A673 (cell line): ENCODE data around the gene NEURL3. TPM values are rescaled to one million over a fixed set of nuclear protein-coding genes. Genes with fewer than 3 reads are reported as not detected.

Experiments used
- BruUV-seq: library from RNA; stranded (reverse); fragments of 400-500 nt; replicated peaks from 2 replicates; lab custom pipeline; 2021; lab: Mats Ljungman, UMichigan
- CTCF ChIA-PET: fragments of 300-600 bp; sonication (Branson Sonifier 250); formaldehyde crosslinking; loops from one replicate; lab custom pipeline; 2022; ENCODE audit warnings: antibody characterized with exemption; lab: Charles Lee
- POLR2A ChIA-PET: fragments of 300-600 bp; sonication (Branson Sonifier 250); formaldehyde crosslinking; loops from one replicate; lab custom pipeline; 2022; ENCODE audit warnings: antibody characterized with exemption; ENCODE audit not compliant: low non-redundant PET; lab: Charles Lee
- DNase-seq: peaks from one replicate; pipeline ENCODE4 v3.0.0-alpha.2; 2015; ENCODE audit warnings: low spot score
- H3K27ac ChIP-seq: fragments of 200-600 bp; sonication (generic); 2 replicates; pipeline ENCODE4 v1.5.1; 2016; ENCODE audit warnings: mixed run types, low read depth, mild to moderate bottlenecking, mixed read lengths, antibody characterized with exemption, low read length; ENCODE audit not compliant: poor library complexity, severe bottlenecking
- H3K27me3 ChIP-seq: fragments of 200-600 bp; sonication (generic); replicated peaks from 2 replicates; pipeline ENCODE4 v1.6.1; 2017; ENCODE audit warnings: mixed run types, low read depth, mild to moderate bottlenecking, mixed read lengths, antibody characterized with exemption, low read length; ENCODE audit not compliant: insufficient read depth, poor library complexity
- H3K36me3 ChIP-seq: fragments of 200-600 bp; sonication (generic); 2 replicates; pipeline ENCODE4 v1.6.1; 2016; ENCODE audit warnings: mixed run types, mild to moderate bottlenecking, mixed read lengths, antibody characterized with exemption, low read length; ENCODE audit not compliant: insufficient read depth, poor library complexity, severe bottlenecking
- H3K4me1 ChIP-seq: fragments of 200-600 bp; sonication (generic); 2 replicates; pipeline ENCODE4 v1.6.1; 2017; ENCODE audit warnings: mixed run types, mild to moderate bottlenecking, mixed read lengths, antibody characterized with exemption, low read length; ENCODE audit not compliant: insufficient read depth, poor library complexity, severe bottlenecking
- H3K4me3 ChIP-seq: fragments of 200-600 bp; sonication (generic); 2 replicates; pipeline ENCODE4 v1.5.1; 2016; ENCODE audit warnings: low read depth, mixed run types, mild to moderate bottlenecking, mixed read lengths, low read length; ENCODE audit not compliant: poor library complexity, severe bottlenecking
- H3K9me3 ChIP-seq: fragments of 200-600 bp; sonication (generic); 2 replicates; pipeline ENCODE4 v1.6.1; 2016; ENCODE audit warnings: mixed run types, low read depth, mild to moderate bottlenecking, mixed read lengths, antibody characterized with exemption, low read length; ENCODE audit not compliant: poor library complexity, severe bottlenecking
- EZH2 ChIP-seq: fragments of 200-600 bp; sonication (generic); IDR thresholded peaks from 2 replicates; pipeline ENCODE4 v1.6.1; 2017; ENCODE audit warnings: borderline replicate concordance, low read depth, mild to moderate bottlenecking, mixed read lengths, antibody characterized with exemption, low read length; ENCODE audit not compliant: poor library complexity, severe bottlenecking
- intact Hi-C: fragments of 100-400 bp; cut with micrococcal nuclease; formaldehyde crosslinking; loops from one replicate; pipeline ENCODE4 v1.10.0; 2022; ENCODE audit not compliant: unreplicated experiment
- total RNA-seq: library from RNA; stranded (reverse); gene quantifications from 2 replicates; pipeline ENCODE4 v1.2.3, GENCODE V29; 2021
- TF ChIP-seq, protein P1 (sequence below): fragments of 300-800, 200-600 bp; sonication (generic); conservative IDR thresholded peaks from 2 replicates; pipeline ENCODE4 v1.5.1; 2017; ENCODE audit warnings: low read depth, mild to moderate bottlenecking, antibody characterized with exemption, low read length, moderate library complexity, mixed read lengths

Gene NEURL3
- total RNA-seq, 1 experiment from 2014 or later: not detected

- Histone ChIP-seq H3K36me3 (no peaks in the 10 kb centered on the region), H3K27ac (no peak overlapping the region), H3K4me1 (no peaks in the 10 kb centered on the region), H3K27me3 (no peaks in the 10 kb centered on the region), H3K4me3 (no peak overlapping the region), H3K9me3 (peaks cover 5% of the 10 kb centered on the region)
- POLR2A ChIA-PET: no interaction called here
- CTCF ChIA-PET: no interaction called here
- TF ChIP-seq, protein P1, sequence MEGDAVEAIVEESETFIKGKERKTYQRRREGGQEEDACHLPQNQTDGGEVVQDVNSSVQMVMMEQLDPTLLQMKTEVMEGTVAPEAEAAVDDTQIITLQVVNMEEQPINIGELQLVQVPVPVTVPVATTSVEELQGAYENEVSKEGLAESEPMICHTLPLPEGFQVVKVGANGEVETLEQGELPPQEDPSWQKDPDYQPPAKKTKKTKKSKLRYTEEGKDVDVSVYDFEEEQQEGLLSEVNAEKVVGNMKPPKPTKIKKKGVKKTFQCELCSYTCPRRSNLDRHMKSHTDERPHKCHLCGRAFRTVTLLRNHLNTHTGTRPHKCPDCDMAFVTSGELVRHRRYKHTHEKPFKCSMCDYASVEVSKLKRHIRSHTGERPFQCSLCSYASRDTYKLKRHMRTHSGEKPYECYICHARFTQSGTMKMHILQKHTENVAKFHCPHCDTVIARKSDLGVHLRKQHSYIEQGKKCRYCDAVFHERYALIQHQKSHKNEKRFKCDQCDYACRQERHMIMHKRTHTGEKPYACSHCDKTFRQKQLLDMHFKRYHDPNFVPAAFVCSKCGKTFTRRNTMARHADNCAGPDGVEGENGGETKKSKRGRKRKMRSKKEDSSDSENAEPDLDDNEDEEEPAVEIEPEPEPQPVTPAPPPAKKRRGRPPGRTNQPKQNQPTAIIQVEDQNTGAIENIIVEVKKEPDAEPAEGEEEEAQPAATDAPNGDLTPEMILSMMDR: no peak
- no peak for TF ChIP-seq EZH2
- no TSS peak for BruUV-seq
- no peak for DNase-seq
- intact Hi-C loops: no loop called here
Measured at GRCh38 chr2:96520231-96520630, 15.1 kb upstream of the NEURL3 start.

GRCh38 chr2:96517079-96517478, 11.9 kb upstream of the NEURL3 start:
- no peak for DNase-seq
- intact Hi-C loops: no loop called here
- ChIA-PET CTCF (no interaction called here), POLR2A (interaction anchor here (0.6 kb wide), 1 partner anchor 330 kb away, joined by 4 read pairs; no protein-coding TSS in a partner anchor)
- Histone ChIP-seq H3K36me3 (no peaks in the 10 kb centered on the region), H3K4me3 (no peak overlapping the region), H3K4me1 (no peaks in the 10 kb centered on the region), H3K27ac (no peak overlapping the region), H3K27me3 (no peaks in the 10 kb centered on the region), H3K9me3 (peaks cover 5% of the 10 kb centered on the region)
- BruUV-seq: no TSS peak
- TF ChIP-seq, protein P1: no peak
- no peak for TF ChIP-seq EZH2

DNA sequence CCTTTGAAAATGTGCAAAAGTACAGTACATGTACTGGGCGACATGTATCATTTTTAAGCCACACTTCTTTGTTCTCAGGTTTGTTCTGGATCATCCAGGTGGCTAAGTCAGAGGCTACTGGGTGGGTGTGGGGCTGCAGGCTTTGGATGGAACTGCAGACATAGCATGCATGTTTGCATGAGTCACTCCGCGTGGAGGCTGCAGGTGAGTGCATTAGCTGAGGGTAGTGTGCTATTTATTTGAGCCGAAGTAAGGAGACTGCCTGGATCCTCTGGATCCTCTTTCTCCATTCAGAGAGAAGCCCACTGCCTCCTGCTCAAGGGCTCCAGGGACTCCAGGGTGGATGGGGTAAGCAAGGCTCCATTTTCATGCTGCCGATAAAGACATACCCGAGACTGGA, 9.4 kb upstream of the NEURL3 start:
- H3K9me3 ChIP-seq: peaks cover 5% of the 10 kb centered on the region
- ChIA-PET POLR2A (no interaction called here), CTCF (no interaction called here)
- H3K36me3 ChIP-seq: no peaks in the 10 kb centered on the region
- DNase-seq: no peak
- no peaks in the 10 kb centered on the region for H3K27me3 ChIP-seq
- TF ChIP-seq EZH2: no peak
- TF ChIP-seq, protein P1: no peak
- intact Hi-C loops: no loop called here
- no peaks in the 10 kb centered on the region for H3K4me1 ChIP-seq
- H3K4me3 ChIP-seq: no peak overlapping the region
- no peak overlapping the region for H3K27ac ChIP-seq
- no TSS peak for BruUV-seq
